Measurements from ENCODE around the gene ATP13A4.
"Not testable (repeated sequence)": the region's sequence is repeated elsewhere in the genome, so short reads cannot be mapped to it uniquely, and the experiment has no call there.

Gene ATP13A4

DNA sequence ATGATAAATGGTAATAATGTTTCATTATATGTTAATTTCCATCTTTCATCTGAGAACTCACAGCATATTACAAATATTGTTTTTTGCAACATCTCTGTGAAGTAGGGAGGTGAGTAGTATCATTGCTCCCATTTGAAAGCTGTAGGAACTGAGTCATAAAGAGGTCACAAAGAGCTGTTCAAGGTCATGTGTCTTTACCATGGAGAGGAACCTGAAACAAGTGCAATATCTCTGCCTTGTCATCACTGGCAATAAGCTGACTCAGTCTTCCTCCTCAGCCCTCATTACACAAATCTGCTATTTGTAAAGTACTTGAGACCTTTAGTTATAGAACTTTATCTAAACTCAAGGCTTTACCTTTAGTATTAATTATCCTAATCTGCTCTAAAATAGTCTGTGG lies 4.4 kb upstream of the ATP13A4 start:
- DNase-seq (ENCODE audit: low read depth in 2 of 2), result no peak

DNA sequence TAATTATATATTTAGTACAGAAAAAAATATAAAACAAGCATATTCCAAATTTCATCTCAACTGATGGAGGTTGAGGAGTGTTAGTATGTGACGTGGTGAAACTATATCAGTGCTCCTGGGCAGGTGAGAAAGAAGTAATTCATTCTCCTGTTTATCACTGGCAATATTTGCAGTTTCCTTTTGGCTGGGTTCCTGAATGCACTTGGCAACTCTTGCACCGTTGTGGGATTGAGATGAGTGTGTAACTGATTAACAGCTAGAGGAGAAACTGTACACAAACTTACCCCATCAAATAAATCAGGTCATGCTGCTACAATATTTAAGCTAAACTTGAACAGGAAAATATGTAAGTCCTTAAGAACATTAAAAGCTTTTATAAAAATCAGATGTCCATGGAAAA lies 2.1 kb upstream of the ATP13A4 start:
- DNase-seq (ENCODE audit: low read depth in 2 of 2), result no peak

DNA sequence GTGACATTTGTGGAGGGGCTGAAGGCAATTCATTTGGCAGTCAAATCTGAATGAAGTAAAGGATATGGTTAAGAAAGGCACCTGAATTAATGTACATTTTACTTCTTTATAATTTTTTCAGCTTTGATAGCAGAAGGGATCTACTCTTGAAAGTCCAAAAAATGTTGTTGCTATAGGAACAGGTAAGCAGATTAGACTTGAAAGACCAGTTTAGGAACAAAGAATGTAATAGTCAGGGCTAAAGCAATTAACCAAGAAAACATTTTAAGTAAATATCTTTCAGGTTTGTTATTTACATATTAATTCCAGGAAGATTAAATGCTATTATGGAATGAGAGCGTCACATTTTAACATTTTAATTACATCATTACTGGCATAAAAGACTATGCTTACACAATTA lies 1.1 kb downstream of the ATP13A4 start:
- no peak for DNase-seq (ENCODE audit: low read depth in 2 of 2)

DNA sequence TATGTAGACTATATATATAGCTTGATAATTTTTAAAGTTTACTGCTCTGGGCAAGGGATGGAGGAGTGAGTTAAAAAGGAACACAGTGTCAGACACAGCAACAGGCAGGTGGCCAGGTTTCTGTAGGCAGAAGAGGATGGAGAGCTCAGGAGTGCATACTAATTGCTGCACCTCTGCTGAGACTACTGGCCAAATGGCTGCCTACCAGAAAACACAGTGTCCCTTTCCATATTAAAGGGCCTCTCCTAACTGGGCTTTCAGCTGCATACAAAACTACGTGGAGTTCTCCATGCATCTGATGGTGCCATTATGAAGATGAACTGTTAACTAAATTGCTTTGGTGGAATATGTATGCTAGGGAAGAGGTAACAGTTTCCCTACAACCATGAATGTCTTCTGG lies 1.8 kb downstream of the ATP13A4 start:
- no peak for DNase-seq (ENCODE audit: low read depth in 2 of 2)

DNA sequence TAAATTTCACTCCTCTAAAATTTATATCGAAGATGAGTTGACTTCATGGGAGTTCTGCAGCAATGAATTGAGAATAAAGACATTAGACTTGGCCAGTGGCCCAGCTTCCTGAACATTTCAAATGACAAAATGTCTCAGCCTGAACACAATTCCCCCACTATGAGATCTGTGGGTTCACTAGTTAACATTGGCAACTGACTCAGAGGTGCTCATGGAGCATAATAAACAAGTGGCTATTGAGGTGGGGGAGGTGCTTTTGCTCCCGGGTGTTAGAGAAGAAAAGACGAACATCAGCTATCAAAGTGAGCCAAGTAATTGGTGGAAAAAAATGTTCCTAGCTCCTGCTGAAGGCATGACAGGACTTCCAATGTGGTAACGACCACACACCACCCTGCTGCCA lies 6.3 kb downstream of the ATP13A4 start:
- no peak for DNase-seq (ENCODE audit: low read depth in 2 of 2)

DNA sequence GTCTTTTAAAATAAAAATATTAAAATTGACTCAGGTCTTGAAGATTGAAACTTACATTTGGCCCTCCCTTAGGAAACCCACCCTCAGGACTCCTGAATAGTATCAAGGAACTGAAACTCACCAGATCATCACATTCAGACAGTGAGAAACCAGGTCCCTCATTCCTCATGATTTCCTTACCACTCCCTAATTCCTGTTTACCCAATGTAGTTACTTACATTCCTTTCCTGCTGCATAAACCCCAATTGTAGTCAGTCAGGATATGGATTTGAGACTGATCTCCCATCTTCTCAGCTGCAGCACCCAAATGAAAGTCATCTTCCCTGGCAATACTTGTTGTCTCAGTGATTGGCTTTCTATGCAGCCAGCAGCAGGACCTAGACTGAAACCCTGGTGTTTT lies 8.6 kb downstream of the ATP13A4 start:
- no peak for DNase-seq (ENCODE audit: low read depth in 2 of 2)

DNA sequence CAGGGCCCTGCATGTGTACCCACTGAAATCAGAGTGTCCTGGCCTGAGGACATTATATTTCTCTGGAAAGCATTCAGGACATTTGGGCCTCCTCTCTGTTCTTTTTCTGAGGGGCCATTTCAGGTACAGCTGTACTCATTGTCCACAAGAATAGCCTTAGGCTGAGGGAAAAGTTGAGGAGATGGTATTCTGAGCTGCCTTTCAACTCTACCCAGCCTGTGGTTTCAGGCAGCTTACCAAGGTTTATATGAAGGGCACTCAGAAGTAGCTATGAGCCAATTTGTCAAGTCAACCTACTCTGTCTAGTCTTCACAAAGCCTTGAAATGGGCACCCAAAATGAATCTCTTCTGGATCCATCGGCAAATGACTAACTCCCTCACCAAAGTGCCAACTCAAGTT lies 9.4 kb downstream of the ATP13A4 start:
- no peak for DNase-seq (ENCODE audit: low read depth in 2 of 2)

DNA sequence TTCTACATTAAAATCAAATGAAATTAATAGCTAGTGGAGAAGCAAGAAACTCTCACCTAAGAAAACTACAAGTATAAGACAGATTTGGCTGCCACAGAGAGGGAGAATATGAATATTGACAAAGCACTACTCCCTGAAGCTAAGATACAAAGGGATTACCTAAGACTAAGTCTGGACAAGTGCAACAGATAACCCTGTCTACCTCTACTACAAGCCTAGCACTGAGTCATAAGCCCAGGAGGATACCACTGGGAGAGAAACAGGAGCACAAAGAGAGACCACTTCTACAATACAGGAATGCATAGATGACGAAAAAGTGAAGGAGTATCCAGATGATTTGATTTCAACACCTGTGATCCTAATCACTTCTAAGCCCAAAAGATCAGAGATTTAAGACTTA lies 10.4 kb downstream of the ATP13A4 start:
- no peak for DNase-seq (ENCODE audit: low read depth in 2 of 2)

DNA sequence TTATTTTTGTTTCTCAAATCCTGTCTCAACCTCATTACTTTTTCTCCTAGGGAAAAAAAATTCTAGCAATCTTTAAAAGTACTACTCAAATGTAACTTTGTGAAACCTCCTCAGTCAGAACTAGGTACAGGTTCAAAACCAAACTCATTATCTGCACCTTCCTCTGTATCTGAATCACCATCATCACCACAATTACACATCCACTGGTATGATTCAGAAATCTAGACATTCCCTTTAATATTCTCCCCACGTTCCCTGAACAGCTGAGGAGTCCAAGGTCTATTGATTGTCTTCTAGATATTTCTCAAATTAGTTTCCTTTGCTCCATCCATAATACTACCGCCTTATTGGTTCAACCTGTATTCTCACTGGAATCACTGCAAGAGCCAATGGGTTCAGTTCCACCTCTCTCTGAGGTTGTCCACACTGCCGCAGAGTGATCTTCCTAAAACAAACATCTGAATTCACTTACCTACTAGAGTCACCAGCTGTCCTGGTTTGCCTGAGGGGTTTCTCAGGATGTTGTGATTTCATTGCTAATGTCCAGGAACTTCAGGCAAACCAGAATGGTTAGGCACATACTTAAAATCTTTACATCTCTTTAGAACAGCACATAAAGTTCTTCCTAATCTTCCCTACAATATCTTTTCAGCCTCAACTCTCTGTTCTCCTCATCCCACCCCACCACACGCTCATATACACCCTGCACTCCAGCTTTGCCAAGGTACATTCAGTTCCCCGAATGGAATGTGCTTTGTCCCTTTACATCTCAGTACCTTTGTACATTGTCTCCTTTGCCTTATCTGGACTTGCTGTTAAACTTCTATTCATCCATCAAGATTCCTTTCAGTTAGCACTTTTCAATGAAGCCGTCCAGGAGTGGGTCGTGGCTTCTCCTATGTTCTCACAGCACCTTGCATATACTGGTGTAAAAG lies 24.2 kb downstream of the ATP13A4 start:
- DNase-seq (ENCODE audit: low read depth in 2 of 2), result no peak

DNA sequence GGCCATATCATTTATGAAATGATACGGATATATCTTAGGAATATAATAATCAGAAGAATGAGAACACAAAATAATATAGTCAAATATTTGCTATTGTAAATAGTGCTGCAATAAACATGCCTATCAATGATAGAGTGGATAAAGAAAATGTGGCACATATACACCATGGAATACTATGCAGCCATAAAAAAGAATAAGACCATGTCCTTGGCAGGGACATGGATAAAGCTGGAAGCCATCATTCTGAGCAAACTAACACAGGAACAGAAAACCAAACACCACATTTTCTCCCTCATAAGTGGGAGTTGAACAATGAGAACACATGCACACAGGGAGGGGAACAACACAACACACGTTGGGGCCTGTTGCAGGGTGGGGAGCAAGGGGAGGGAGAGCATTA lies 28.6 kb downstream of the ATP13A4 start:
- DNase-seq (ENCODE audit: low read depth in 2 of 2), result not testable (repeated sequence)

DNA sequence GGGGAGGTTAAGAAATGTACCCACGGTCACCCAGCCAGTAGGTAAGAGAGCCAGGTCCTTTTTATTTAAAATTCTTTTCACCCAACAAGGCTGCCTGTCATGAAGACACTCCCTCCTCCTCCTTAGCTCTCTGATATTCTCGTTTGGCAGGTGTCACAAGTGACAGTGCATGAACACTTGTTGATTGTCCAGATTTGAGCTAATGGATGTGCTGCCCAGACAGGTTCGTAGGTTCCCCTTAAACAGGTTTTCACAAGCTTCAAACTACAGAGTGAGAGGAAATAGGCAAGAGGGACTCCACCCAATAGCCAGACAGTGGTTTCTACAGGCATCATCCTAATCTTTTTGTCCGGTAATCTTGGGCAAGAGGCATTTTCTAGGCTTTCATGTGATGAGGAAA lies 32.2 kb downstream of the ATP13A4 start:
- DNase-seq (ENCODE audit: low read depth in 2 of 2), result no peak

DNA sequence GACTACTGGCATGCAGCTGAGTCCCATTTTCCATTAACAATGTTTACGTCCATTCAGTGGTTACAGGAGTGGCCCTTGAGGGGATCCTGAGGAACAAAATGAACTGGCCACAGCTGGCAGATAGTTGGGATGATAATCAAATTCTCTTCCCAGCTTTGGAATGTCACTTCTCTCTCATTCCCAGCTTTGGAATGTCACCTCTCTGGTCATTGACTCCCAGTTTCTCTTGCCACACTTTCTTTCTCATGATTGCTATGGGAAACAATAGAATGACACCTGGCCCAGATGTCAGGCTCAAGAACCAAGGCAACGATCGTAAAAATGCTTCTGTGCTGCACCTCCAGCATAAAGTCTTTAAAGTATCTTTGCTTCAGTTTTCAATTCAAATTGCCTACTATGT lies 34.0 kb downstream of the ATP13A4 start:
- no peak for DNase-seq (ENCODE audit: low read depth in 2 of 2)

DNA sequence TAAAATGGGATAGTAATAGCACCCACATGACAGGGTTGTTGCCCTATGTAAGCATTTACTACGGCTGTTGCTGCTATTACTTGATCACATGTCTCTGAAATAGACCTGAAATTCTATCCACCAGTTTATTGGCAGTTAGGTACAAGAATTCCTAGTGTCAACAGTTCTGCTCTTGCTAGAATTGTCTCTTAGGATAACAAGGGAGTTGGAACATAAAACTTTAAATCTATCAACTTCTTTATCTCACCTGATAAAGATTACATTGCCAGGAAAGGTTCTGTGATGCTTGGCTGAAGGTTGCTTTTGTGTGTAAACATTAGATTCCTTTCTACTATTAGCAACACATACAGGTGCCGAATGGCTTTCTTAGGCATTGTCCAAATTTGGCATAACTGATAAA lies 38.7 kb downstream of the ATP13A4 start:
- no peak for DNase-seq (ENCODE audit: low read depth in 2 of 2)

DNA sequence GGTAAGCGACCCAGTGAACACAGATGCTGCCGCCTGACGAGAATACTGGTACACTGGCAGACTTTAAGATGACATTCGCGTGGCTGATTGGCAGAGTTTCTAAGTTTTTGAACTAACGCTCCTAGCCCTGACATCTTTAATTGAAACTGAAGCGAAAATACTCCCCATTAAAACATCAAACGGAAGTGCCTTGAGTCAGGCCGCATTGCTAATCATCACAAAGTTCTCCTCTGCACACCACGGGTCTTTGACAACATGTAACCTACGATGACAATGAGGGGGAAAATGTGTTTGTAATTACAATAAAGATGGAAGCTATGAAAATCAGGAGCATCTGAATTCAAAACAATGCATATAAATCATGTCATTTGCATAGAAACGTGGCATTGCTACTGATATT lies 44.5 kb downstream of the ATP13A4 start:
- no peak for DNase-seq (ENCODE audit: low read depth in 2 of 2)

DNA sequence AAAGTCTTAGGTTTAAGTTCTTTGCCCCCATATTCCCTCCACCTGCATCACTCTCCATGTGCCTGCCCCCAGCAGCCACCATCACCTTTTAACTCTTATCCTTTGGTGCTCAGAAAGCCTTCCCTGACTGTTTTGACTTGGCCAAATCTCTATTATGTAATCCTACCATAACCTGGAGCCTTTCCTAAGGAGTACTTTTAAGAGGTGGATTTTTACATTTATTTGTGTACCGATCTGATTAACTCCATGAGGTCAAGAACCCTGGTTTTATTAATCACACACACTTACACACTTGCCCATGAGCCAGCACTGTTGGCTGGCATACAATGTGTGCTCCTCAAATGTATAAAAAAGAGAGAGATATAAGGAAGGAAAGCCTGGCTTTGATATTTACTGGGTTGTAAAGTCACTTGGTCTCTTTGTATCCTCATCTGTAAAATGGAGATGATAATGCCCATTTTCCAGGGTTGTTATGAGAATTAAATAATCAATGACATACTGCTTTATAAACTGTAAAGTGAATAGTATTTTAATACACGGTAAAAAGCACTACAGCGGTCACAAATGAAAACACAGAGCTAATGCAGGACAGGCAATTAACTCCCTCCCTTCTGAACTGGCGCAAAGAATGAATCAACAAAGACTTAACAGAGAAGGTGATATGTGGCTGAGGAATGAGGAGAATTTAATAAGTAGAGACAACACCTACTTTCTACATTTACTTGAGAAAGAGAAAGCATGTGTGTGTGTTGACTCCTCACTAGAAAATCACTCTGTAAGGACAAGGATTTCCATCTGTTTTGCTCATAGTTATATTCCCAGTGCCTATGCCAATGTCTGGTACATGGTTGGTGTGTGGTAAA lies 45.4 kb downstream of the ATP13A4 start:
- no peak for DNase-seq (ENCODE audit: low read depth in 2 of 2)

DNA sequence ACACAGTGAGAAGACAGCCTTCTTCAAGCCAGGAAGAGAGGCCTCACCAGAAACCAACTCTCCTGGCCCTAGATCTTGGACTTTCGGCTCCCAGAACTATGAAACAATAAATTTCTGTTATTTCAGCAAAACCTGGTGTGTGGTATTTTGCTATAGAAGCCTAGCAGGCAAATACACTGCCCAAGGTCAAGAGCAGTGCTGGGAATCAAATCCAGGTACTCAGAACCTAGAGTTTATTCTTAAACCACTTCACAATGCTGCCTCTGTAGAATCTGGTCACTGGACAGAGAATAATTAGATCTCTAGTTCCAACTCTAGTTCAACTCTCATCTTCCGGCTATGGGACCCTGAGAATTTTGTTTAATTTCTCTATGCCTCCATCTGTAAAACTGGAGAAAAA lies 46.6 kb downstream of the ATP13A4 start:
- no peak for DNase-seq (ENCODE audit: low read depth in 2 of 2)

DNA sequence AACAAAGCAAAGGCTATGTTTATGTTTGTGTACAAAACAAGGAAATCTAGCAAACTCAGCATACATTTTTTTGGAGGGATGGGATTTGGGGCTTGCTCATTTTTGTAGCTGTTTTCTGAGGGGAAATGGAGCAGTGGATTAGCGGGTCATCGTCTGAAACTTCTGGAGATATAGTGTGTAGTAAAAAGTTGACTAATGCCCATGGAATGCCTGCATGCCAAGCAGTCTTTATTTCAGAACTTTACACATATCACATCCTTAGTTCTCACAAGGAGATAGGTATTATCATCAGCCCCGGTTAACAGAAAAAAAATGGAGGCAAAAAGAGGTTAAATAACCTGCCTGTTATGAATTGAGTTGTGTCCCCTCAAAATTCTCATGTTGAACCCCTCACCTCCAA lies 47.1 kb downstream of the ATP13A4 start:
- no peak for DNase-seq (ENCODE audit: low read depth in 2 of 2)

DNA sequence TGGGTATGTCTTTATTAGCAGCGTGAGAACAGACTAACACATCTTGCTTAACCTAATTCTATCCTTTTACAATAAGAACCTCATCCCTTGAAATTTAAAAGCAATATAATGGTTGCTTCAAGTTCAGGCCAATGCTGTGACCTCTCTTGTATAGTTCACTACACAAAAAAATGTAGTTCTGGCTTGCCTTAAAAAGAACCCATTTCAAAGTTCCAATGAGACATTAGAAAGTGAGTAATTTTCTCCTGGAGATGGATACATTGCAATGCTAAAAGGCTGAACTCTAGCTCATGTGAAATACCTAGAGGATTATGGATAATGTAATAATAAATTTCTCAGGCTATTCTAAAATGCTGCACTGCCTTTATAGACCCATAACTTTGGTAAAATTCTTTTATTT lies 47.8 kb downstream of the ATP13A4 start:
- no peak for DNase-seq (ENCODE audit: low read depth in 2 of 2)

DNA sequence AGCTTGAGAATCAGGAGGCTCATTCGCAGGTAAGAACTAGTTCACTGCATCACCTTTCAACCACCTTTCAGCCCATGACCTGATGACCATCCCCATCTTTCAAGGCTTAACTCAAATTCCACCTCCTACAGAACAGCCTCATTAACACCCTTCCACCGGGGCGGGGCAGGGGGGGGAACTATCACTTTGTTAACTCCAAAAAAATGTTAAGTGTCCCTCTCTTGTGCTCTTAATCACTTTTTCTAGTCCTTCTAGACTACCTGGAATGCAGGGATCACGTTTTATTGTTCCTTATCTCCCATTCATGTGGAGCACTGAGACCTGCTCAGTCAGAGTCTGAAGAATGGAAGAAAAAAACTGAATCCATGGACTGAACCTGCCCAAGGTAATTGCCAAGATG lies 51.8 kb downstream of the ATP13A4 start:
- no peak for DNase-seq (ENCODE audit: low read depth in 2 of 2)

DNA sequence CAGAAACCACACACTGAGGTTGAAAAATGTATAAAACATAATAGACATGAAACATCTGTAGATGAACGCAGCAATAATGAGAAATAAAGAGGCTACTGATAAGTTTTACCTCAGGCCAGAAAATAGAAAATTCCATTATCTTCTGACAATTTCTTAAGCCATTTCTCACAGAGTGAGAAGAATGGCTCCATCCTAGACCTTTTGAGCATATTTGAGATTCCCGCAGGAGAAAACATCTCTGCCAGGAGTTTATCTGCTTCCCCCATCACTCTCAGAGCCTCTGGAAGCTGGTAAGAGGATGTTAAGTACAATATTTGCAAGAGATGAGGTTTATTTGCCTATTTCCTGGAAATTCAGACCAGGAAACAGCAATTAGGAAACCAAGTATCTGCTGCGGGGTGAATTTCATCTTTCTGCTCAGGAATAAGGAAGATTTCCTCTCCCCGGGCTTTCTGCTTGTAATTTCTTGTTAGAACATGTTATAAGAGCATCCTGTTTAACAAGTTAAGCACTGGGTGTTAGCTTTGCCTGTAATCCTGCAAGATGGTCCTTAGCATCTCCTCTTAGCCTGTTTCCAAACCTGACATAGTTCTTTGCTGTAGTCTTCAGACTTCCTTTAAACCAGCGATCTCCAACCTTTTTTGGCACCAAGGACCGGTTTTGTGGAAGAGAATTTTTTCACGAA lies 54.8 kb downstream of the ATP13A4 start:
- DNase-seq (ENCODE audit: low read depth in 2 of 2), result no peak

DNA sequence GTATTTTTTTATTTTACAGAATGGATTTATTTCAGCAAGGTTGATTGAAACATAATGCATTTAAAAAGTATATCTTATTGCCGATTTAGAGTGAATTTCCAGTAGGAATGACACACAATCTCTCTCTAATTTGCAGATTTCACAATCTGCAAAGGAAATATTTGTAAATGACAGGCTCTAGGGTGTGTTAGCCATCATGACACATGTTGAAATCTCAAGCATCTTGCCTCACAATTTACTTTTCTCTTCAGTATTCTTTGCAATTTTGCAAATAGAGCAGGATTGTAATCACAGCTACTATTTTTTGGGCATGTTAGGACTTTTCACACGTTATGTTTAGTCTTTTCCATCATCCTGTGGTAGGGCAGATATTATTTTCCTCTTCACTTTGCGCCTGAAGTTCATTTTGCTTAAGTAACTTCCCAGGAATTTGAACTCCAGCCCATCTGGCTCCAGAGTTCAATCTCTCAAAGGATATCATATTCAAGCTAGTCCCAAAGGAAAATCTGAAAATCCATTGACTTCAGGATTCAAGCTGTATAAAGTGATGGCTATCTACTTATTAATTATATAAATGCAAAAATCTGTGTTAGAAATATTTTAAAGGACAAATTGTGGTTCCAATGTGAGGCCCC lies 55.4 kb downstream of the ATP13A4 start:
- DNase-seq (ENCODE audit: low read depth in 2 of 2), result no peak

DNA sequence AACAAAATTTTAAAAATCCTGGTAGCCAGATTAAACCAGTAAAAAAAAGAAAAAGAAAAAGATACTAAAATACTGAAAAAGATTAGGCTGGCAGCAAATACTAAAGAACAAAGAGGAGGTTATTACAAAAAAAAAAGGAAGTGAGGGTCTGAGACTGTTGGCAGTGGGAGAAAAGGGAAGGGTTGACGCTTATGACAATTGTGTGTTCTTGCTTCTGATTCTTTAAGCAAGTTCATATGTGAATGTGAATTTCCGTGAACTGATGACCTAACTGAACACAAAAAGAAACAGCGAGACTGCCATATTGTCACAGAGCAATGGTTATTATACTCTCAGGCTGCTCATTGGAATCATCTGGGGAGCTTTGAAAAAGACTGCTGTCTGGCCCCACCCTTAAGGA lies 56.5 kb downstream of the ATP13A4 start:
- no peak for DNase-seq (ENCODE audit: low read depth in 2 of 2)

All from stimulated activated CD8-positive, alpha-beta memory T cell treated with anti-CD3 and anti-CD28 coated beads, Interleukin-7, amount 100 ng/mL, for 1 hour (primary cell).